Measurements from ENCODE around the gene ATP8A2. TPM values are rescaled to one million over a fixed set of nuclear protein-coding genes. Genes with fewer than 3 reads are reported as not detected.

Gene ATP8A2
- total RNA-seq, 2 donors from 2014 or later = 0.10 to 0.64 TPM

DNA sequence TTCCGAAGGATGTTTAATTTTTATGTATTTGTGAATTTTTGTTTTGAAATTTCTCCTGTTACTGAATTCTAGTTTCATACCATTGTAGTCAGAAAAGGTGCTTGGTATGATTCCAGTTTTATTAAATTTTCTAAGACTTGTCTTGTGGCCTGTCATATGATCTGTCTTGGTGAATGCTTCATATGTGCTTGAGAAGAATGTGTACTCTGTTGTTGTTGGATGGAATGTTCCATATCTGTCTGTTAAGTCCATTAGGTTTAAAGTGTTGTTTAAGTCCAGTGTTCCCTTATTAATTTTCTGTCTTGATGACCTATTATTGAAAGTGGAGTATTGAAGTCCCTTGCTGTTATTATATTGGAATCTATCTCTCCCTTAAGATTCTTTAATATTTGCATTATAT, 273.9 kb downstream of the ATP8A2 start:
- no peak overlapping the region for H3K27ac ChIP-seq
- H3K4me1 ChIP-seq = no peaks in the 10 kb centered on the region
- H3K9ac ChIP-seq (ENCODE audit: low read depth in 2 of 2, low read length in 2 of 2) = no peak overlapping the region
- no peak for DNase-seq
- no peaks in the 10 kb centered on the region for H3K27me3 ChIP-seq
- H3K9me3 ChIP-seq = no peaks in the 10 kb centered on the region
- no peak for TF ChIP-seq CTCF (IDR thresholded peaks at IDR 0.05)
- H3K36me3 ChIP-seq = no peaks in the 10 kb centered on the region
- intact Hi-C loops (cut with DNase I) = no loop called here
- no peak overlapping the region for H3K4me3 ChIP-seq

- intact Hi-C loops (cut with DNase I) = no loop called here
- no peaks in the 10 kb centered on the region for H3K27me3 ChIP-seq
- no peak for DNase-seq
- no peak overlapping the region for H3K4me3 ChIP-seq
- H3K4me1 ChIP-seq = no peaks in the 10 kb centered on the region
- no peak for TF ChIP-seq CTCF (IDR thresholded peaks at IDR 0.05)
- H3K9me3 ChIP-seq = no peaks in the 10 kb centered on the region
- no peaks in the 10 kb centered on the region for H3K36me3 ChIP-seq
- H3K27ac ChIP-seq = no peak overlapping the region
- H3K9ac ChIP-seq (ENCODE audit: low read depth in 2 of 2, low read length in 2 of 2) = no peak overlapping the region
Observed at GRCh38 chr13:25649001-25649633, 277.3 kb downstream of the ATP8A2 start.

DNA sequence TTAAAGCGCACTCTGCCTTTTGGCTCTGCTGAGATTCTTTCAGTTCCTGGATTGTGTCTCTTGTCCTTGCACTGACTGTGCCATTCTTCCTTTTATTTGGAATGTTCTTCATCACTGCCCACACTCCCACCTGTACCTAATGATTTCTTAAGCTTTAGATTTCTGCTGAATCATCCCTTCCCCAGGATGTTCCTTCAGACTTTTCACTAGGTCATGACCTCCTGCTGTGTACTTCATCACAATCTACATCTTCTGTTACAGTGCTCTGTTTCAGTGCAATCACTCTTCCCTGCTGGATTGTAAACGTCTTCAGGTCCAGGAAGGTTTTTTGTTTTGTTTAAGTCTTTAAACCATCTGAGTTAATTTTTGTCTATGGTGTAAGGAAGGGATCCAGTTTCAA, 281.0 kb downstream of the ATP8A2 start:
- DNase-seq = no peak
- Histone ChIP-seq H3K9me3 (no peaks in the 10 kb centered on the region), H3K36me3 (no peaks in the 10 kb centered on the region), H3K4me3 (no peak overlapping the region), H3K27ac (no peak overlapping the region), H3K4me1 (no peaks in the 10 kb centered on the region), H3K27me3 (no peaks in the 10 kb centered on the region), H3K9ac (ENCODE audit: low read depth in 2 of 2, low read length in 2 of 2) (no peak overlapping the region)
- no peak for TF ChIP-seq CTCF (IDR thresholded peaks at IDR 0.05)
- intact Hi-C loops (cut with DNase I) = no loop called here

- no peak overlapping the region for H3K27ac ChIP-seq
Observed at GRCh38 chr13:25654322-25654721, 282.5 kb downstream of the ATP8A2 start.

DNA sequence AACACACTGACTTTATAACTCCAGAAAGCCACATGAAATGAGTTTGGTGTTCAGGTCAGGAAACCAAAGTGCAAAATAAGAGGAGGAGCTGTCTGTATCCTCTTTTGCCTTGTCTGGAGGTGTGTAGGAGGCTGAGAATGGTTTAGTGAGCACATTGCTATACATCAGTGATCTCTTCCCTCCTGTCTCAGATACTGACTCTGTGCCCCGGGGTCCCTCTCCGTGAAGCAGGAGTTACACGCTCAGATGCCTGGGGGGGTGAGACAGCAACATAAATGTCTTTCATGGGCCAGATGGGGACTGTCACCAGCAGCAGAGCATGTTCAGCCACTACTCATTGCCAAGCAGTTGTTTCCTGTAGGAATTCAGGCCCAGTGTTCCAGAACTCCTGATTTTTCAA, 285.4 kb downstream of the ATP8A2 start:
- Histone ChIP-seq H3K9me3 (no peaks in the 10 kb centered on the region), H3K27me3 (no peaks in the 10 kb centered on the region), H3K4me1 (no peaks in the 10 kb centered on the region), H3K9ac (ENCODE audit: low read depth in 2 of 2, low read length in 2 of 2) (no peak overlapping the region), H3K27ac (no peak overlapping the region), H3K36me3 (no peaks in the 10 kb centered on the region), H3K4me3 (no peak overlapping the region)
- intact Hi-C loops (cut with DNase I) = no loop called here
- TF ChIP-seq CTCF (IDR thresholded peaks at IDR 0.05) = no peak
- no peak for DNase-seq

More at GRCh38 chr13:25654322-25654721, 282.5 kb downstream of the ATP8A2 start:
- Histone ChIP-seq H3K9me3 (no peaks in the 10 kb centered on the region), H3K9ac (ENCODE audit: low read depth in 2 of 2, low read length in 2 of 2) (no peak overlapping the region), H3K27me3 (no peaks in the 10 kb centered on the region), H3K36me3 (no peaks in the 10 kb centered on the region), H3K4me3 (no peak overlapping the region), H3K4me1 (no peaks in the 10 kb centered on the region)
- no peak for DNase-seq
- intact Hi-C loops (cut with DNase I) = no loop called here
- TF ChIP-seq CTCF (IDR thresholded peaks at IDR 0.05) = no peak
